22Rv1 (cell line): ENCODE results near the gene HAPSTR1.
A peak's percentile ranks its signal among the peaks of the same experiment; 100 is the strongest.

Source experiments
- H3K27ac ChIP-seq: fragments of 450-650 bp; 2 replicates; pipeline ENCODE4 v1.5.1; 2017
- ZFX ChIP-seq: fragments of 450-650 bp; IDR thresholded peaks from 2 replicates; pipeline ENCODE4 v1.6.1; 2017; ENCODE audit warnings: antibody characterized with exemption, borderline replicate concordance
- TF ChIP-seq, protein P1 (sequence below): fragments of 450-650 bp; IDR thresholded peaks from 2 replicates; pipeline ENCODE4 v1.5.1; 2017; ENCODE audit warnings: mild to moderate bottlenecking

The HAPSTR1 gene

DNA sequence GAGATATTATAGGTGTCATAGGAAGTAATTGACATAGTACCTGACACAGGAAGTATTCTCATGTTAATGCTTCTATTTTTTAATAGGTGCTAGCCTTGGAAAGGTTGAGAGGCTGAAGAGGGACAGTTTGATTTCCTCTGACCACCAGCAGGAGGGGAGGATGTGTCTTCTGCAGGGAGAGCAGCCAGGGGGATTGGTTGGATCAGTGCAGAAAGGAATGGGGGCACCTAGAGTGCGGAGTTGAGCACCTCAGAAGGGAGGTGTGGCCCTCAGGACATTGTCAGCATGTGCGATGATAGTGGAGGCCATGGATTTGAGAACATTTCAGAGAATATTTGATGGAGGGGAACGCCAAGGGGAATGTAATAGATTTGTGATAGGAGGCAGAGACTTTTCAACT lies 23.4 kb downstream of the HAPSTR1 start:
- H3K27ac ChIP-seq, result no peak overlapping the region

DNA sequence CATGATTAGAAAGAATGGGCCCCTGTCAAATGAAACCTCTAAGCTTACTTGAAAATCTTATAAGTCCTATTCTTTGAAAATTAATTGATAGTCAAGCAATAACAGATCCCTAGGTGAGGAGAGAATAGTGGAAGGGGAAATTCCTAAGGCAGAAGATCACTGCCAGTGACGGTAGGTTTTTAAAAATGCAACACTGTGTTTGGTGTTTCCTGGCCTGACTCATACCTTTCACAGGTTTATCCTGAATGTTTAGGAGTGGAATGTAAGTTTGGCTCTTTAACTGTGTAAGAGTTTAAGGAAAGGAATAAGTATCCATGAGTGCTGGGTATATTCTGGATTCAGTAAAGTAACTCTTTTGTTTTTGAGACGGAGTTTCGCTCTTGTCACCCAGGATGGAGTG lies 23.8 kb downstream of the HAPSTR1 start:
- H3K27ac ChIP-seq, result no peak overlapping the region

More for the DNA sequence above, 23.4 kb downstream of the HAPSTR1 start:
- TF ChIP-seq, protein P1, sequence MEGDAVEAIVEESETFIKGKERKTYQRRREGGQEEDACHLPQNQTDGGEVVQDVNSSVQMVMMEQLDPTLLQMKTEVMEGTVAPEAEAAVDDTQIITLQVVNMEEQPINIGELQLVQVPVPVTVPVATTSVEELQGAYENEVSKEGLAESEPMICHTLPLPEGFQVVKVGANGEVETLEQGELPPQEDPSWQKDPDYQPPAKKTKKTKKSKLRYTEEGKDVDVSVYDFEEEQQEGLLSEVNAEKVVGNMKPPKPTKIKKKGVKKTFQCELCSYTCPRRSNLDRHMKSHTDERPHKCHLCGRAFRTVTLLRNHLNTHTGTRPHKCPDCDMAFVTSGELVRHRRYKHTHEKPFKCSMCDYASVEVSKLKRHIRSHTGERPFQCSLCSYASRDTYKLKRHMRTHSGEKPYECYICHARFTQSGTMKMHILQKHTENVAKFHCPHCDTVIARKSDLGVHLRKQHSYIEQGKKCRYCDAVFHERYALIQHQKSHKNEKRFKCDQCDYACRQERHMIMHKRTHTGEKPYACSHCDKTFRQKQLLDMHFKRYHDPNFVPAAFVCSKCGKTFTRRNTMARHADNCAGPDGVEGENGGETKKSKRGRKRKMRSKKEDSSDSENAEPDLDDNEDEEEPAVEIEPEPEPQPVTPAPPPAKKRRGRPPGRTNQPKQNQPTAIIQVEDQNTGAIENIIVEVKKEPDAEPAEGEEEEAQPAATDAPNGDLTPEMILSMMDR, result no peak
- no peak for TF ChIP-seq ZFX

DNA sequence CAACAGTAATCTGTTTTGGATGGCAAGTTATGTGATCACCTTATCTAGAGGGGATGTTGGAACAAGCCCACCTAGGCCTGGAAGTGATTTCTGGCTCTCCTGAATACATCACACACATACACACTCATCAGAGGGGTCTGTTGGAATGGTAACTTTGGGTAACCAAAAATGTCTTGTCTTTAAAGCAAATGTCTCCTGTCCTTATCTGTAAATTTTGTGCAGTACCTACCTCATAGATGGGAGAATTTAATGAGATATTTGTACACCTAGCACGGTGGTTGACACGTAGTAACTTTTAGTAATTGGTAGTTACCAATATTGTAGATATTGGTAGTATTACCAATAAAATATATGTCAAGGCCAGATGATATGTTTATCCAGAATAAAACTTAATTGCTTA lies 24.7 kb downstream of the HAPSTR1 start:
- no peak for TF ChIP-seq ZFX
- TF ChIP-seq, protein P1, result no peak
- no peak overlapping the region for H3K27ac ChIP-seq

More for the DNA sequence above, 23.8 kb downstream of the HAPSTR1 start:
- no peak for TF ChIP-seq ZFX
- TF ChIP-seq, protein P1, result no peak

DNA sequence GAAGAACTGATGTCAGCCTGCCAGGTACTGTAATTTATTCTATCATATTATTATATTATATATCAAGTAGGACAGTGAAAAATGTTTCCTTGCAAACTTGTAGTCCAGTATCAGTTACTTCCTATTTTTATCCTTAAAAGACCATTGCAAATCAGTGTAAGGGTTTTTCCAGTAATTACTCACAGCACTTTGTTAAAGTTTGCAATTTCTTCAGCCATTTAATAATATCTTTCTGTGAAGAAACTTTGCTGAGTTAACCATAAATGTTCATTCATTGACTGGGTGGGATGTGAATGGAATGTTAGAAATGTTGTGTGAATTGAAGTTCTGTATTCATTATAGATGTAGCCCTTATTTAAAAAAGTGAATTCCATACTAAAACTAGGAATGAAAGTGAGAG lies 26.7 kb downstream of the HAPSTR1 start:
- no peak overlapping the region for H3K27ac ChIP-seq
- TF ChIP-seq, protein P1, result no peak
- TF ChIP-seq ZFX, result no peak

DNA sequence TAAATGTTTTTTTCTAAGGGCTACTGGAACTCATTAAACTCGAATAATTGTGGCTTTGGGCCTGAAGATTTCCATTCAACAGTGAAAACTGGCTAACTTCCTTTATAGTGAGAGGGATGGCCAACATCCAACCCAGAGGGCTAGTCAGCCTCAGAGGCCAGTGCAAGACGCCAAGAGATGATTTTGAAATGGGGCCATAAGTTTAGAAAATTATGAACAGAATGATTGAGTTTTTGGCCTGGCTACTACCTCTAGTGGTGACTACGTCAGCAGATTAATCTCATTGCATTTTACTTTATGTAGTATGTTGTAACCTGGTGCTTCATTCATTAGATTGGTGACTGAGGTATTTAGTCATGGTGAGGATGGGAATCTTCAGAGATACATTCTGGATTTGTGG lies 28.4 kb downstream of the HAPSTR1 start:
- TF ChIP-seq, protein P1, result no peak
- no peak for TF ChIP-seq ZFX
- H3K27ac ChIP-seq, result no peak overlapping the region

DNA sequence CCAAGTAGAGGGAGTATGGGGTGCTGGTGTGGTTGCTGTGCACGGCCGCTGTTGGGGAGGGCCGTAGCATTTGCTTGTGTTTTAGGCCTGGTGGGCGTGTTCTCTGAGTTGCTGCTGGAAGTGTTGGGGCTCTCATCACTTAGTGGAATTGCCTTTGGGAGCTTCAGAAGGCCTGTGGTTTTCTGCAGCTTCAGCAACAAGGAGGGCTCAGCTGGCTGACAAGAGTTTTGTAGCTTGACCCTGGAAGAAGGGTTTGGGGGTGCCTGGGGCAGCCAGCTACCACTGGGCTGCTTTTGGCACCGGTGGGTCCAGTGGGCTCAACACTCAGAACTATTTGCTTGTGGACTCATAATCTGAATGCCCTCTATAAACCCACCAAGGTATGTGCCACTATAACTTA lies 30.9 kb downstream of the HAPSTR1 start:
- no peak for TF ChIP-seq ZFX
- TF ChIP-seq, protein P1, result no peak
- H3K27ac ChIP-seq, result no peak overlapping the region

DNA sequence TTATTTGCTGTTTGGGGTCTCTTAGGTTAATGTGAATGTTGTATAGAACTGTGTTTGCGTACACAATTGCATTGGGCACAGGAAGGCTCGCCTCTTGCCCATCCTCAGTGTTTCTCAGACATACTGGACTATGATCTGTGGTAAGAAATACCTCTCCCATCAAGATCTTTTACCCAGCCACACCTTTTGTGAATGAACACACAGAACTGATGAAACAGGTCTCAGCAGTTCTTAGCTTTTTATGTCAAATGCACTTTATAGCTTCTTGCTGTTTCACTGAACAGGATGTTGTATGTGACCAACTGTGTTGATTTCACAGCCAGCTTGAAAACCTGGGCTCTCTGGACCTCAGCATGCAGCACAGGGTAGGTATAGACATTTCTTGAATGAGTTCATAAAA lies 31.5 kb downstream of the HAPSTR1 start:
- 0 out of 2 replicates have a peak overlapping the region, but pooled peaks have one; percentile 23 for H3K27ac ChIP-seq
- TF ChIP-seq, protein P1, result no peak
- no peak for TF ChIP-seq ZFX
